ENCODE measurements around the gene SAP30BP.

SAP30BP gene

DNA sequence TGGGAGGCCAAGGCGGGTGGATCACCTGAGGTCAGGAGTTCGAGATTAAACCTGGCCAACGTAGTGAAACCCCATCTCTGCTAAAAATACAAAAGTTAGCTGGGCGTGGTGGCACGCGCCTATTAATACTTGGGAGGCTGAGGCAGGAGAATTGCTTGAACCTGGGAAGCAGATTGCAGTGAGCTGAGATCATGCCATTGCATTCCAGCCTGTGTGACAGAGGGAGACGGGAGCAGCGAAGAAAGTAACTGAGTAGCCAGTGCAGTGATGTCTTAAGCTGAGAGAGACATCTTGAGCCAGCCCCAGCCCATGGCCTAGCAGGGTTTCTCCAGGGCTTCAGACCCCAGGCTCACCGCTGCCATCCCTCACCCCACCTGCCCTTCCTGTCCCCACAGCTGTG, 43.8 kb upstream of the SAP30BP start:
- ChIA-PET POLR2A (interaction anchor here (1.2 kb wide), 1 partner anchor 156 kb away, joined by 3 read pairs; a partner anchor contains a TSS), CTCF (interaction anchor here (0.6 to 6.2 kb wide), 4 partner anchors 10 to 1819 kb away, joined by 3 to 58 read pairs (median 19); partner anchors contain the start of gene SMIM5)
- DNase-seq (ENCODE audit: extremely low spot score), result no peak
- TF ChIP-seq NFRKB (IDR thresholded peaks at IDR 0.05) (no peak), ELF4 (IDR thresholded peaks at IDR 0.05) (no peak), FOXM1 (IDR thresholded peaks at IDR 0.05; ENCODE audit: borderline replicate concordance) (no peak), HDGF (IDR thresholded peaks at IDR 0.05; ENCODE audit: borderline replicate concordance) (no peak)

DNA sequence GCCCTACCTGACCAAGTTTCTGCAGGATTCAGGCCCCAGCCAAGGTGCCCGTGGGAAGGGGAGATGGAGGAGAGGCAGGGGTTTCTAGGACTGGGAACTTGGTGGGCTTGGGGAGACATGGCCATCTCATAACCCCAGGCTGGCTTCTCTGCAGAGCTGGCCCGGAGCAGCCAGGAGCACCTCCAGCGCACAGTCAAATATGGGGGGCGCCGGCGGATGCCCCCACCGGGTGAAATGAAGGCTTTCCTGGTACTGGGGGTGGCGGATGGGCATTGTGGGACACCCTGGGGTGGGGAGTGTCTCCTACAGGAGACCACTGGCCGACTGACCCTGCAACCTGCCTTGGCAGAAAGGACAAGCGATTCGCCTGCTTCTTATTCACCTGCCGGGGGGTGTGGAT, 43.1 kb upstream of the SAP30BP start:
- TF ChIP-seq FOXA1 (IDR thresholded peaks at IDR 0.05) (no peak), ZNF384 (IDR thresholded peaks at IDR 0.05) (no peak), BHLHE40 (IDR thresholded peaks at IDR 0.05; ENCODE audit: borderline replicate concordance) (no peak), FOXM1 (IDR thresholded peaks at IDR 0.05; ENCODE audit: borderline replicate concordance) (no peak), SUZ12 (IDR thresholded peaks at IDR 0.05) (no peak), FOXK2 (IDR thresholded peaks at IDR 0.05) (no peak), LEF1 (IDR thresholded peaks at IDR 0.05; ENCODE audit: borderline replicate concordance) (no peak), HDGF (IDR thresholded peaks at IDR 0.05; ENCODE audit: borderline replicate concordance) (no peak), CTBP1 (IDR thresholded peaks at IDR 0.05; ENCODE audit: borderline replicate concordance) (no peak)
- ChIA-PET CTCF (interaction anchor here (0.7 to 6.2 kb wide), 4 partner anchors 10 to 126 kb away, joined by 3 to 58 read pairs (median 19); partner anchors contain the start of gene SMIM5), POLR2A (interaction anchor here (1.2 kb wide), 1 partner anchor 156 kb away, joined by 3 read pairs; a partner anchor contains a TSS)
- no peak for DNase-seq (ENCODE audit: extremely low spot score)

DNA sequence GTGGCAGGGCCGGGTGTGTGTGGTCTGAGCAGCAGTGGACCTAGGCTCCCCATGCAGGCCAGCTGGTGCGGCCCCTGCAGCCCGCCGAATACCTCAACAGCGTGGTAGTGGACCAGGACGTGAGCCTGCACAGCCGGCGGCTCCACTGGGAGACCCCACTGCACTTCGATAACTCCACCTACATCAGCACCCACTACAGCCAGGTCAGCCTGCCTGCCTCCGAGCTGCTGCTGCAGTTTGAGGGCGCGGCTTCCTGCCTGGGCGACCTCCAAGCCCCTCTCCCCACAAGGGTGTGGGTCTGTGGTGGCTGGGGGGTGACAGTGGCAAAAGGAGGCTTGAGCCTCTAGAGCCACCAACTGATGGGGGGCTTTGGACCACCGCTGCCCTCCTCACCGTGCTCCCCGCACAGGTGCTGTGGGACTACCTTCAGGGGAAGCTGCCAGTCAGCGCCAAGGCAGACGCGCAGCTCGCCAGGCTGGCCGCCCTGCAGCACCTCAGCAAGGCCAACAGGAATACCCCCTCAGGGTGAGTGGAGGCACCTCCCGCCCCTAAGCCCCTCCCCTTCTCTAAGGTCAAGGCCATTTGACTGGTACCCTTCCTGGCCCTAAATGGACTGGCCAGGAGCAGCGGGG, 42.3 kb upstream of the SAP30BP start:
- ChIA-PET CTCF (interaction anchor here (0.6 to 6.2 kb wide), 8 partner anchors 8 to 194 kb away, joined by 3 to 58 read pairs (median 9); partner anchors contain the start of gene SMIM5), POLR2A (interaction anchor here (1.0 to 1.4 kb wide), 4 partner anchors 16 to 155 kb away, joined by 3 read pairs; partner anchors contain the start of genes RECQL5 and SAP30BP)
- no peak for TF ChIP-seq LEF1 (IDR thresholded peaks at IDR 0.05; ENCODE audit: borderline replicate concordance)
- TF ChIP-seq FOXK2 (IDR thresholded peaks at IDR 0.05), result no peak
- no peak for TF ChIP-seq BHLHE40 (IDR thresholded peaks at IDR 0.05; ENCODE audit: borderline replicate concordance)
- TF ChIP-seq ELF4 (IDR thresholded peaks at IDR 0.05), result no peak
- DNase-seq (ENCODE audit: extremely low spot score), result no peak

DNA sequence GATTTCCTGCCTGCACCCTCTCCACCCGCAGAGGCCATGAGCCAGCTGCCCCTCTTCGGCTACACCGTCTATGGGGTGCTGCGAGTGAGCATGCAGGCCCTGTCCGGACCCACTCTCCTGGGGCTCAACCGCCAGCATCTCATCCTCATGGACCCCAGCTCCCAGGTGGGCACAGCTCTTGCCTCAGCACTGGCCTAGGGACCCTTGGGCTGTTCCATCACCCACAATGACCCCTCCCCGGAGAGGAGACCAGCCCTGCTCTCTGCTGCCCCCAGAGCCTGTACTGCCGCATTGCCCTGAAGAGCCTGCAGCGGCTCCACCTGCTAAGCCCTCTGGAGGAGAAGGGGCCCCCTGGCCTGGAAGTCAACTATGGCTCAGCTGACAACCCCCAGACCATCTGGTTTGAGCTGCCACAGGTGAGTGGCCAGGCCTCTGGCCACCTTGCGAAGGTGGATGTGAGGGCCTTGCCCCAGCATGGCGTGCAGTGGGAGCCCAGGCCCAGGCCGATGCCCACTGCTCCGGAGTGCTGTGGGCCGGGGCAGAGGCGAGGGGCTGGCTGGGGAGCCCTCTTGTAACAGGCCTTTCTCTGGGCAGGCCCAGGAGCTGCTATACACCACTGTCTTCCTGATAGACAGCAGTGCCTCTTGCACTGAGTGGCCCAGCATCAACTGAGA, 41.2 kb upstream of the SAP30BP start:
- no peak for TF ChIP-seq ZNF384 (IDR thresholded peaks at IDR 0.05)
- no peak for TF ChIP-seq FOXK2 (IDR thresholded peaks at IDR 0.05)
- TF ChIP-seq ARNT (IDR thresholded peaks at IDR 0.05), result no peak
- no peak for TF ChIP-seq FOXA1 (IDR thresholded peaks at IDR 0.05)
- no peak for TF ChIP-seq LEF1 (IDR thresholded peaks at IDR 0.05; ENCODE audit: borderline replicate concordance)
- no peak for TF ChIP-seq NFRKB (IDR thresholded peaks at IDR 0.05)
- no peak for TF ChIP-seq ELF4 (IDR thresholded peaks at IDR 0.05)
- no peak for TF ChIP-seq SUZ12 (IDR thresholded peaks at IDR 0.05)
- no peak for TF ChIP-seq HDGF (IDR thresholded peaks at IDR 0.05; ENCODE audit: borderline replicate concordance)
- TF ChIP-seq L3MBTL2 (conservative IDR thresholded peaks at IDR 0.05), result no peak
- no peak for TF ChIP-seq FOXM1 (IDR thresholded peaks at IDR 0.05; ENCODE audit: borderline replicate concordance)
- TF ChIP-seq SP1 (IDR thresholded peaks at IDR 0.05), result no peak
- TF ChIP-seq TARDBP (IDR thresholded peaks at IDR 0.05), result no peak
- no peak for TF ChIP-seq BHLHE40 (IDR thresholded peaks at IDR 0.05; ENCODE audit: borderline replicate concordance)
- TF ChIP-seq, protein P1, sequence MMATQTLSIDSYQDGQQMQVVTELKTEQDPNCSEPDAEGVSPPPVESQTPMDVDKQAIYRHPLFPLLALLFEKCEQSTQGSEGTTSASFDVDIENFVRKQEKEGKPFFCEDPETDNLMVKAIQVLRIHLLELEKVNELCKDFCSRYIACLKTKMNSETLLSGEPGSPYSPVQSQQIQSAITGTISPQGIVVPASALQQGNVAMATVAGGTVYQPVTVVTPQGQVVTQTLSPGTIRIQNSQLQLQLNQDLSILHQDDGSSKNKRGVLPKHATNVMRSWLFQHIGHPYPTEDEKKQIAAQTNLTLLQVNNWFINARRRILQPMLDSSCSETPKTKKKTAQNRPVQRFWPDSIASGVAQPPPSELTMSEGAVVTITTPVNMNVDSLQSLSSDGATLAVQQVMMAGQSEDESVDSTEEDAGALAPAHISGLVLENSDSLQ (IDR thresholded peaks at IDR 0.05), result no peak
- no peak for TF ChIP-seq CTBP1 (IDR thresholded peaks at IDR 0.05; ENCODE audit: borderline replicate concordance)
- DNase-seq (ENCODE audit: extremely low spot score), result peak; percentile 80
- ChIA-PET CTCF (interaction anchor here (0.5 to 4.7 kb wide), 11 partner anchors 8 to 191 kb away, joined by 3 to 26 read pairs (median 4); partner anchors contain the start of gene SMIM5), POLR2A (interaction anchor here (1.0 to 1.4 kb wide), 3 partner anchors 17 to 154 kb away, joined by 3 read pairs; partner anchors contain the start of genes RECQL5 and SAP30BP)

DNA sequence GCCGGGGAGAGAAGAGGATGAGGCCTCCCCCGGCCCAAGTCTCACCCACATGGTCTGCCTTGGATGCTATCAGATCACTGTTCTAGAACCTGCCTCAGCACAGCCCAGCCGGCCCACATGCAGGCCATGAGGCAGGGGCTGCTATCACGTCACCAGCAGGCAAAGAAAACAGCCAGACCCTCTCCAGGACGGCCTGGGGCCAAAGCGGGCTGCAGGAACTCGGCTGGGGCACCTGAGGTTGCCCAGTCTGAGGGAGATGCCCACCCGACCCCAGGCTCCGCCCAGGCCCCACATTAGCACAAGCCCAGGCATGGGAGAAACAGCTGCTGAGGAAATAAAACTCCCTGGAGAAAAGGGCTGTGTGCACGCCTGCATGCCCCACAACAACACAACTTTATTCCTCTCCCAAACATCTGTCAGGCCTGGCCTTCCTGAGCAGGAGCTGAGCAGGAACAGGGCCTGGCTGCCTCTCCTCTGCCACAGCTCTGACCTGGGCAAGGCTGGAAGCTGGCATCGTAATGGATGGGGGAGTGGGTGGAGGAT, 40.6 kb upstream of the SAP30BP start:
- ChIA-PET CTCF (interaction anchor here (0.7 to 4.7 kb wide), 5 partner anchors 10 to 191 kb away, joined by 3 to 26 read pairs (median 12); no protein-coding TSS in a partner anchor), POLR2A (interaction anchor here (1.4 kb wide), 1 partner anchor 17 kb away, joined by 3 read pairs; no protein-coding TSS in a partner anchor)
- no peak for TF ChIP-seq ZNF384 (IDR thresholded peaks at IDR 0.05)
- no peak for TF ChIP-seq LEF1 (IDR thresholded peaks at IDR 0.05; ENCODE audit: borderline replicate concordance)
- no peak for TF ChIP-seq BHLHE40 (IDR thresholded peaks at IDR 0.05; ENCODE audit: borderline replicate concordance)
- no peak for TF ChIP-seq CTBP1 (IDR thresholded peaks at IDR 0.05; ENCODE audit: borderline replicate concordance)
- TF ChIP-seq SUZ12 (IDR thresholded peaks at IDR 0.05), result no peak
- no peak for TF ChIP-seq NFRKB (IDR thresholded peaks at IDR 0.05)
- TF ChIP-seq L3MBTL2 (conservative IDR thresholded peaks at IDR 0.05), result no peak
- no peak for TF ChIP-seq ELF4 (IDR thresholded peaks at IDR 0.05)
- no peak for TF ChIP-seq FOXA1 (IDR thresholded peaks at IDR 0.05)
- no peak for TF ChIP-seq ARNT (IDR thresholded peaks at IDR 0.05)
- no peak for TF ChIP-seq FOXM1 (IDR thresholded peaks at IDR 0.05; ENCODE audit: borderline replicate concordance)
- TF ChIP-seq TARDBP (IDR thresholded peaks at IDR 0.05), result no peak
- TF ChIP-seq, protein P1 (IDR thresholded peaks at IDR 0.05), result no peak
- TF ChIP-seq FOXK2 (IDR thresholded peaks at IDR 0.05), result no peak
- no peak for TF ChIP-seq SP1 (IDR thresholded peaks at IDR 0.05)
- TF ChIP-seq HDGF (IDR thresholded peaks at IDR 0.05; ENCODE audit: borderline replicate concordance), result no peak

DNA sequence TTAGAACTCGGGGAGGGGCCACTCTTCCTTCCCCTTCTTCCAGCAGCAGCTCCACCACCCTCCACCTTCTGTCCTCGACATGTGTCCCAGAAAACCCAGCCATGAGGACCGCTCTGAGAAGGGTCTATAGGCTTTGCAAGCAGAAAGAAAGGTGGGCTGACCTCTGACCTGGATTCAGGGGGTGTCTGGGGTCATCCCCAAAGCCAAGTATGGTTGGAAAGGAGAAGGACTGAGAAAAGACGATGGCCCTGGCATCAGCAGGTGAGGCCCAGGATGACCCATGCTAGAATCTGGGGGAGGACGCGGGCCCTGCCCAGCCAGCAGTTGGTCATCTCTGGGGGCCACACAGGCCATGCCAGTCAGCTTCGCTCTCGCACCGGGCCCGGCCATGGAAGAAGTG, 40.0 kb upstream of the SAP30BP start:
- POLR2A ChIA-PET, result no interaction called here
- DNase-seq (ENCODE audit: extremely low spot score), result no peak

More for the DNA sequence above, 40.6 kb upstream of the SAP30BP start:
- DNase-seq (ENCODE audit: extremely low spot score), result no peak

More for the DNA sequence above, 40.0 kb upstream of the SAP30BP start:
- TF ChIP-seq TARDBP (IDR thresholded peaks at IDR 0.05), result no peak
- TF ChIP-seq LEF1 (IDR thresholded peaks at IDR 0.05; ENCODE audit: borderline replicate concordance), result no peak
- TF ChIP-seq SP1 (IDR thresholded peaks at IDR 0.05), result no peak
- no peak for TF ChIP-seq ZNF384 (IDR thresholded peaks at IDR 0.05)
- no peak for TF ChIP-seq CTBP1 (IDR thresholded peaks at IDR 0.05; ENCODE audit: borderline replicate concordance)
- TF ChIP-seq SUZ12 (IDR thresholded peaks at IDR 0.05), result no peak
- TF ChIP-seq FOXM1 (IDR thresholded peaks at IDR 0.05; ENCODE audit: borderline replicate concordance), result no peak
- TF ChIP-seq ELF4 (IDR thresholded peaks at IDR 0.05), result no peak
- no peak for TF ChIP-seq L3MBTL2 (conservative IDR thresholded peaks at IDR 0.05)
- TF ChIP-seq, protein P1 (IDR thresholded peaks at IDR 0.05), result no peak
- no peak for TF ChIP-seq BHLHE40 (IDR thresholded peaks at IDR 0.05; ENCODE audit: borderline replicate concordance)
- no peak for TF ChIP-seq HDGF (IDR thresholded peaks at IDR 0.05; ENCODE audit: borderline replicate concordance)
- TF ChIP-seq FOXK2 (IDR thresholded peaks at IDR 0.05), result no peak
- TF ChIP-seq FOXA1 (IDR thresholded peaks at IDR 0.05), result no peak
- no peak for TF ChIP-seq NFRKB (IDR thresholded peaks at IDR 0.05)
- TF ChIP-seq ARNT (IDR thresholded peaks at IDR 0.05), result no peak
- CTCF ChIA-PET, result interaction anchor here (4.7 kb wide), 1 partner anchor 25 kb away, joined by 26 read pairs; no protein-coding TSS in a partner anchor
